Stimulated activated effector memory CD8-positive, alpha-beta T cell treated with anti-CD3 and anti-CD28 coated beads, Interleukin-12 subunit alpha, Interleukin-12 subunit beta, amount 100 ng/mL, for 72 hours (primary cell): ENCODE data around the gene CPAMD8.

ENCODE experiments used
- ATAC-seq: fragments of 150-1000 bp; cut with Tn5 transposase; 2 replicates; pipeline ENCODE4 v1.10.0; 2021
- DNase-seq, 2 donors: peaks; one replicate each; pipeline ENCODE4 v3.0.0; 2021 to 2022; ENCODE audit warnings: low spot score in 2 of 2
- H3K27ac Mint-ChIP-seq: one replicate; pipeline ENCODE4 v1.8.0; 2022; ENCODE audit warnings: mild to moderate bottlenecking, mixed read lengths
- H3K36me3 Mint-ChIP-seq: one replicate; pipeline ENCODE4 v1.8.0; 2022; ENCODE audit warnings: mild to moderate bottlenecking, mixed read lengths
- H3K4me1 Mint-ChIP-seq: one replicate; pipeline ENCODE4 v1.8.0; 2022; ENCODE audit warnings: mixed read lengths
- H3K4me3 Mint-ChIP-seq: one replicate; pipeline ENCODE4 v1.8.0; 2022; ENCODE audit warnings: mild to moderate bottlenecking, mixed read lengths
- H3K9me3 Mint-ChIP-seq: one replicate; pipeline ENCODE4 v1.8.0; 2022; ENCODE audit warnings: mixed read lengths

CPAMD8 gene

GRCh38 chr19:16911046-16911445, 115.6 kb downstream of the CPAMD8 start:
- ATAC-seq, result no peak
- no peaks in the 10 kb centered on the region for H3K36me3 Mint-ChIP-seq
- peaks cover 13% of the 10 kb centered on the region for H3K9me3 Mint-ChIP-seq
- DNase-seq, result no peak
- no peaks in the 10 kb centered on the region for H3K4me1 Mint-ChIP-seq
- H3K27ac Mint-ChIP-seq, result no peak overlapping the region
- no peak overlapping the region for H3K4me3 Mint-ChIP-seq

DNA sequence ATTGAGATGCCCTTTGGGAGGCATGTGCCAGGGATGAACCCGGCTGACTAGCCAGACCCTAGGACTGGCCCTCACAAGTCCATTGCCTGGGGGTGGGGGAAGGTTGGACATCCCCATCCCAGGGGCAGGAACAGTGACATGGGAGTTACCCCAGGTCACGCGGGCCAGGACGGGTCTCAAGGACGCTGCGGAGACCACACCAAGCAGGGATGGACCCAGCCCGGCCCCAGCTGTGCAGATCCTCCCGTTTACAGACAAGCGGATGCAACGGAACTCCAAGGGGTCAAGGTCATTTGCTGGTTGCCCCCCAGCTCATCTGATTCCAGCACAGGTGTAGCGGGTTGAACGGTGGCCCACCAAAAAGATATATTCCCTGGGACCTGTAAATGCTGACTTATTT, 117.9 kb downstream of the CPAMD8 start:
- no peak for DNase-seq
- Mint-ChIP-seq H3K4me3 (no peak overlapping the region), H3K27ac (no peak overlapping the region), H3K36me3 (no peaks in the 10 kb centered on the region), H3K9me3 (peaks cover 13% of the 10 kb centered on the region), H3K4me1 (no peaks in the 10 kb centered on the region)
- ATAC-seq, result no peak

DNA sequence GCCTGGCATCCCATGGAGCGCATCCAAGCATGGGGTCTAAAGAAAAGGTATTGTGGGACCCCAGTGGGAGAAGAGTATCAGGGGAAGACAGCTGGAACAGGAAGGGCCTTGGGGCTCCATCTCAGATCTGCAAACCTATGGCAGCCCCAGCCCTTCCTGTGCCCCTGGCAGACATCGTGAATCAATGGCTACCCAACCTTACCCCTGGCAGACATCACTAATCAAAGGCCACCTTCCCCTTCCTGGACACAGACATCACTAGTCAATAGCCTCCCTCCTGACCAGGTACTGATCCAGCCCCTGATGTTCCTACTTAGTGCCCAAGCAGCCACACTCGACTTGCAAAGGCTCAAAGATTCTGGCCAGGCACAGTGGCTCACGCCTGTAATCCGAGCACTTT, 122.0 kb downstream of the CPAMD8 start:
- DNase-seq, result no peak
- no peaks in the 10 kb centered on the region for H3K9me3 Mint-ChIP-seq
- H3K27ac Mint-ChIP-seq, result no peak overlapping the region
- no peak for ATAC-seq
- peaks cover 4% of the 10 kb centered on the region for H3K36me3 Mint-ChIP-seq
- H3K4me3 Mint-ChIP-seq, result no peak overlapping the region
- H3K4me1 Mint-ChIP-seq, result peaks cover 6% of the 10 kb centered on the region

- ATAC-seq, result no peak
- Mint-ChIP-seq H3K9me3 (no peaks in the 10 kb centered on the region), H3K4me1 (peaks cover 8% of the 10 kb centered on the region), H3K27ac (no peak overlapping the region), H3K36me3 (peaks cover 6% of the 10 kb centered on the region), H3K4me3 (no peak overlapping the region)
- DNase-seq, result no peak
These were observed 123.3 kb downstream of the CPAMD8 start for GRCh38 chr19:16903347-16903746.

DNA sequence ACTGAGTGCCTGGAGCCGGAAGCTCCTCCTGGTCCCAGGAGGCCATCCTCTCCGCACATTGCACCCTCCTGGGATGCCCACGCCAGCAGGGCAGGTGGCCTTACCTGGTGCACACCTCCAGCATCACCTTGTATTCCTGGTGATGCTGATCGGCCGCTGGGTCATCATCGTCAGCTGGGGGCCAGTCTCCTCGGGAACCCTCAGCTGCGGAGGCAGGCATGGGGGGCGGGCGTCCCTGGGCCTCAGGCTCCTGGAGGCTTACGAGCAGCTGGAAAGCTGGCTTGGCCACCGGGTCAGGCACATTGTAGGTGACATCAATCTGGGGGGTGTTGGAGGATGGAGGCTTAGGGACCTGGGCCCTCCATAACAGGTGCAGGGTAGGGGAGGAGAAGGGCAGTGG, 124.1 kb downstream of the CPAMD8 start:
- Mint-ChIP-seq H3K4me1 (peaks cover 8% of the 10 kb centered on the region), H3K9me3 (no peaks in the 10 kb centered on the region), H3K27ac (no peak overlapping the region), H3K4me3 (no peak overlapping the region), H3K36me3 (peaks cover 8% of the 10 kb centered on the region)
- DNase-seq (no peak), ATAC-seq (no peak)

- Mint-ChIP-seq H3K4me3 (no peak overlapping the region), H3K27ac (no peak overlapping the region), H3K4me1 (peaks cover 8% of the 10 kb centered on the region), H3K36me3 (peaks cover 17% of the 10 kb centered on the region), H3K9me3 (no peaks in the 10 kb centered on the region)
- DNase-seq (no peak), ATAC-seq (no peak)
These were observed 125.0 kb downstream of the CPAMD8 start for GRCh38 chr19:16901491-16902175.

DNA sequence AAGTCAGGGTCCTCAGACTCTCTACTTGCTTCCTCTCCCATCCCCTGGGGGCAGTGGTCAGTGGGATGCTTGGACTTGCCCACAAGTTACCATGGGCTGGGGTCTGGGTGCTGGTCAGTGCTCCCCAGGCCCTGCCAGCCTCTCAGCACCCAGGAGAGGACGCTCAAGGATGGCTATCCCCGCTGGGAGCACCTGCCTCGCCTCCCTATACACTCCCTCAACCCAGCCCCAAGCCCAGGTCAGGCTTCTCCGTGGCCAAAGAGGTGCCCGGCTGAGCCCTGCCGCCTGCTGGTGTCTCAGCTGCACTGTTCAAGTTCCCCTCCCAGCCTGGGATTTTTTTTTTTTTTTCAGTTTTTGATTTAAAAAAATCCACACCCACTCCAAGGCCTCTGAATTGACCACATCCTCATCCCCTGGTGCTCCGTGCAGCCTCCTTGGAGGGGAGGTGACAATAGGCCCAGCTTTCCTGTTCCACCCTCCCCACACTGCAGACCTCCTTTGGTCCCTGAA, 127.0 kb downstream of the CPAMD8 start:
- ATAC-seq (peak; percentile 50), DNase-seq (no peak)
- Mint-ChIP-seq H3K27ac (peak overlapping the region; percentile 29), H3K4me1 (peaks cover 8% of the 10 kb centered on the region), H3K4me3 (peak overlapping the region; percentile 61), H3K36me3 (peaks cover 26% of the 10 kb centered on the region), H3K9me3 (no peaks in the 10 kb centered on the region)

DNA sequence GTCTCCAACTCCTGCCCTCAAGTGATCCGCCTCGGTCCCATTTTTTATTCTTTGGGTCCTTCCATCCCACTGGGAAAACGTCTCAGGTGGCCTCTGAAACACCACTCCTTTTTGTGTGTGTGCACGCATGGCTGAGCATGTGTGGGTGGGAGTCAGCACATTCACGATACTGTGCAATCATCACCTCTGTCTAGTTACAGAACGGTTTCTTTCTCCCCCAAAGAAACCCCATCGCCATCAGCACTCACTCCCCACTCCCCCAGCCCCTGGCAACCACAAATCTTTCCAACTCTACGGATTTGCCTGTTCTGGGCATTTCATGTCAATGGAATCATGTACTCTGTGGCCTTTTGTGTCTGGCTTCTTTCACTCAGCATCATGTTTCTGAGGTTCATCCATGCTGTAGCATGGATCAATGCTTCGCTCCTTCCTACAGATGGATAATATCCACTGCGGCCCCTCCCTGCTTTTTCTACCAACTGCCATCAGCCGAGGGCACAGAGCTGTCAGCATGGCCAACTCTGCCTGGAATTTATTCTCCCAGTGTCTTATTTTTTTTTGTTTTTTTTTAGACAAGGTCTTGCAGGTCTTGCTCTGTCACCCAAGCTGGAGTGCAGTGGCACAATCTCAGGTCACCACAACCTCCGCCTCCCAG, 128.1 kb downstream of the CPAMD8 start:
- no peak for ATAC-seq
- no peak overlapping the region for H3K27ac Mint-ChIP-seq
- H3K9me3 Mint-ChIP-seq, result no peaks in the 10 kb centered on the region
- no peak for DNase-seq
- H3K36me3 Mint-ChIP-seq, result peaks cover 26% of the 10 kb centered on the region
- peaks cover 8% of the 10 kb centered on the region for H3K4me1 Mint-ChIP-seq
- peak overlapping the region; percentile 61 for H3K4me3 Mint-ChIP-seq

DNA sequence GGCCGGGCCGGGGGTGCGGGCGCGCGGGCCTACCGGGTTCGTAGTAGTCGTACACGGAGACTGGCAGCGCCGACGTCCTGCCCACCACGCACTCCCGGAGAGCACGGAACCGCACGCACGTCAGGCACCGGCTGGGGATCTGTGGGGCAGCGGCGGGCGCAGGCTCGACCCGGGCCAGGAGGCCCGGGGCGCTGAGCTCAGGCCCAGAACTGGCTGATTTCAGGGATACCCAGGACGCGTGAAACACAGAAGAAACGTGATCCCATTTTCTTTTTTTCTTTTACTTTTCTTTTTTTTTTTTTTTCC, 128.8 kb downstream of the CPAMD8 start:
- H3K9me3 Mint-ChIP-seq, result no peaks in the 10 kb centered on the region
- peaks cover 26% of the 10 kb centered on the region for H3K36me3 Mint-ChIP-seq
- H3K4me3 Mint-ChIP-seq, result peak overlapping the region; percentile 61
- H3K27ac Mint-ChIP-seq, result no peak overlapping the region
- ATAC-seq (no peak), DNase-seq (no peak)
- H3K4me1 Mint-ChIP-seq, result peaks cover 8% of the 10 kb centered on the region

- peaks cover 26% of the 10 kb centered on the region for H3K36me3 Mint-ChIP-seq
- H3K9me3 Mint-ChIP-seq, result no peaks in the 10 kb centered on the region
- peak overlapping the region; percentile 84 for H3K27ac Mint-ChIP-seq
- peak overlapping the region; percentile 61 for H3K4me3 Mint-ChIP-seq
- DNase-seq (peak; percentile 72 to 84), ATAC-seq (peak; percentile 69)
- H3K4me1 Mint-ChIP-seq, result peaks cover 8% of the 10 kb centered on the region
These were observed 129.4 kb downstream of the CPAMD8 start for GRCh38 chr19:16897029-16897855.

DNA sequence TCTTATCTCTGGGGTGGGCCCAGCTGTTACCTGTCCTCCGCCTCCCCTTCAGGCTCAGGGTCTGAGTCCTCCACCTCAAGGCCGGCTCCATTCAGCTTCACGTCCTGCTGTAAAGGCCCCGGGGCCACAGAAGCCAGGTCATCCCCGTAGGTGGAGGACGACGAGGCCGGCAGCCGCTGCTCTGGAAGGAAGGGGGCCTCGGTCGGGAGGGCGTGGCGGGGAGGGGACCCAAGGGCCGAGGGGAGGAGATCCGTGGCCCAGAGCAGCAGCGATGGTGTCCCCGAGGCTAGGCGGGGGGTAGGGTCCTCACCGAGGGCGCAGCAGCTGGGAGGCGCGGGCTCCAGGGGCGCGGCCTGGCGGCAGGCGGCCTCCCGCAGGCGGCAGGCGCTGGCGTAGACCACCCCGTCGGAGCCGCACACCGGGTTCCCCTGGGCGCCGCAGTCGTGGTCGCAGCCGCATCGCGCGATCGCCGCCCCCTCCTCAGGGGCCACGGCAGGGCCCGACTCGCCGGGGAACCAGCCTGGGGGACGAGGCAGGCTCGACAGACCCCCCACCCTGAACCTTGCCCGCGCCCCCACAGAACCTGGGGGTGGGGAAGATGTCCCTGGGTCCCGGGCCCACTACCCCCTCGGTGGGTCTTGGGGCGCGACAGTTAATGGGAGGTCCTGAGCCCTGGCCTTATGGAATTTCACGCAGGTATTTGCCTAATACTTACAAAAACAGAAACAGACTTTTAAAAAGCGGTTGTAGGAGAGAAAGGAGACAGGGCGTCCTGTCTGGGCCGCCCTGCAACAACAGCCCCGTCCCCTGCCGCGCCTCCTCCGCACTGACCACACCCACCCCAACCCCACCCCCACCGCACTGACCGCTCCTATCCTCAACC, 130.2 kb downstream of the CPAMD8 start:
- H3K4me1 Mint-ChIP-seq, result peaks cover 8% of the 10 kb centered on the region
- ATAC-seq, result peak; percentile 9
- peak in 1 of 2 donors; percentile 19 for DNase-seq
- H3K4me3 Mint-ChIP-seq, result peak overlapping the region; percentile 61
- H3K27ac Mint-ChIP-seq, result peak overlapping the region; percentile 84
- H3K36me3 Mint-ChIP-seq, result peaks cover 26% of the 10 kb centered on the region
- H3K9me3 Mint-ChIP-seq, result no peaks in the 10 kb centered on the region

GRCh38 chr19:16895467-16896145, 131.0 kb downstream of the CPAMD8 start:
- H3K36me3 Mint-ChIP-seq, result peaks cover 26% of the 10 kb centered on the region
- H3K27ac Mint-ChIP-seq, result peak overlapping the region; percentile 2
- ATAC-seq (no peak), DNase-seq (no peak)
- peaks cover 8% of the 10 kb centered on the region for H3K4me1 Mint-ChIP-seq
- no peaks in the 10 kb centered on the region for H3K9me3 Mint-ChIP-seq
- peak overlapping the region; percentile 61 for H3K4me3 Mint-ChIP-seq

GRCh38 chr19:16894080-16894479, 132.5 kb downstream of the CPAMD8 start:
- Mint-ChIP-seq H3K9me3 (no peaks in the 10 kb centered on the region), H3K27ac (no peak overlapping the region), H3K4me1 (peaks cover 2% of the 10 kb centered on the region), H3K4me3 (no peak overlapping the region), H3K36me3 (peaks cover 19% of the 10 kb centered on the region)
- no peak for DNase-seq
- ATAC-seq, result no peak

DNA sequence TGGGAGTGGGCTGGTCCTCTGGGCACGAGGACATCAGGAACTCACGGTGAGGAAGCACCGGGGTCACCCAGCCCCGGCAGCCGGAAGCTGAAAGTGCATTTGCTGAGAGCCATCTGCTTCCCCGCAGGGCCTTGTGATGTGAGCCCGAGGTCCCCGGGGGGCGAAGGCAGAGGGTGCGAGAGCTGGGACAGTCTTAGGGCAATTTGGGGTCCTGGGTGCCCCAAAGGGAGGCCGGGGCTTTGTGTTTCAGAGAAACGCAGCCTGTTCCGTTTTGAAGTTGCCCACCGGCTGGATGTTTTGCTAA, 133.0 kb downstream of the CPAMD8 start:
- Mint-ChIP-seq H3K4me1 (peaks cover 6% of the 10 kb centered on the region), H3K36me3 (peaks cover 19% of the 10 kb centered on the region), H3K4me3 (no peak overlapping the region)

More for the DNA sequence above, 133.0 kb downstream of the CPAMD8 start:
- DNase-seq (no peak), ATAC-seq (no peak)
- no peaks in the 10 kb centered on the region for H3K9me3 Mint-ChIP-seq
- no peak overlapping the region for H3K27ac Mint-ChIP-seq
